ENCODE measurements around the gene ELFN1.

Gene ELFN1

GRCh38 chr7:1693991-1694524 lies 24.0 kb downstream of the ELFN1 start:
- DNase-seq (ENCODE audit: low read depth in 1 of 2, low spot score in 1 of 2), result no peak
- H3K27me3 ChIP-seq (ENCODE audit: insufficient read depth, poor library complexity, severe bottlenecking), result peaks cover 2% of the 10 kb centered on the region
- TF ChIP-seq GABPA (IDR thresholded peaks at IDR 0.05; ENCODE audit: low read depth), result no peak
- TF ChIP-seq, protein P1, sequence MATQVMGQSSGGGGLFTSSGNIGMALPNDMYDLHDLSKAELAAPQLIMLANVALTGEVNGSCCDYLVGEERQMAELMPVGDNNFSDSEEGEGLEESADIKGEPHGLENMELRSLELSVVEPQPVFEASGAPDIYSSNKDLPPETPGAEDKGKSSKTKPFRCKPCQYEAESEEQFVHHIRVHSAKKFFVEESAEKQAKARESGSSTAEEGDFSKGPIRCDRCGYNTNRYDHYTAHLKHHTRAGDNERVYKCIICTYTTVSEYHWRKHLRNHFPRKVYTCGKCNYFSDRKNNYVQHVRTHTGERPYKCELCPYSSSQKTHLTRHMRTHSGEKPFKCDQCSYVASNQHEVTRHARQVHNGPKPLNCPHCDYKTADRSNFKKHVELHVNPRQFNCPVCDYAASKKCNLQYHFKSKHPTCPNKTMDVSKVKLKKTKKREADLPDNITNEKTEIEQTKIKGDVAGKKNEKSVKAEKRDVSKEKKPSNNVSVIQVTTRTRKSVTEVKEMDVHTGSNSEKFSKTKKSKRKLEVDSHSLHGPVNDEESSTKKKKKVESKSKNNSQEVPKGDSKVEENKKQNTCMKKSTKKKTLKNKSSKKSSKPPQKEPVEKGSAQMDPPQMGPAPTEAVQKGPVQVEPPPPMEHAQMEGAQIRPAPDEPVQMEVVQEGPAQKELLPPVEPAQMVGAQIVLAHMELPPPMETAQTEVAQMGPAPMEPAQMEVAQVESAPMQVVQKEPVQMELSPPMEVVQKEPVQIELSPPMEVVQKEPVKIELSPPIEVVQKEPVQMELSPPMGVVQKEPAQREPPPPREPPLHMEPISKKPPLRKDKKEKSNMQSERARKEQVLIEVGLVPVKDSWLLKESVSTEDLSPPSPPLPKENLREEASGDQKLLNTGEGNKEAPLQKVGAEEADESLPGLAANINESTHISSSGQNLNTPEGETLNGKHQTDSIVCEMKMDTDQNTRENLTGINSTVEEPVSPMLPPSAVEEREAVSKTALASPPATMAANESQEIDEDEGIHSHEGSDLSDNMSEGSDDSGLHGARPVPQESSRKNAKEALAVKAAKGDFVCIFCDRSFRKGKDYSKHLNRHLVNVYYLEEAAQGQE (IDR thresholded peaks at IDR 0.05; ENCODE audit: insufficient replicate concordance, low read depth), result no peak
- TF ChIP-seq SPI1 (IDR thresholded peaks at IDR 0.05; ENCODE audit: borderline replicate concordance, low read depth), result no peak
- no peak for TF ChIP-seq POLR2AphosphoS5 (IDR thresholded peaks at IDR 0.05; ENCODE audit: low read depth)
- no peak for TF ChIP-seq CTCF (IDR thresholded peaks at IDR 0.05; ENCODE audit: insufficient read depth, low read length)
- no peak overlapping the region for H3K27ac ChIP-seq (replicated peaks)
- H3K4me3 ChIP-seq (replicated peaks; ENCODE audit: insufficient read depth, low read length), result no peak overlapping the region

- H3K27ac ChIP-seq (replicated peaks), result no peak overlapping the region
- H3K27me3 ChIP-seq (ENCODE audit: insufficient read depth, poor library complexity, severe bottlenecking), result peaks cover 2% of the 10 kb centered on the region
- no peak for DNase-seq (ENCODE audit: low read depth in 1 of 2, low spot score in 1 of 2)
- TF ChIP-seq POLR2AphosphoS5 (IDR thresholded peaks at IDR 0.05; ENCODE audit: low read depth) (no peak), CTCF (IDR thresholded peaks at IDR 0.05; ENCODE audit: insufficient read depth, low read length) (no peak), SPI1 (IDR thresholded peaks at IDR 0.05; ENCODE audit: borderline replicate concordance, low read depth) (no peak), GABPA (IDR thresholded peaks at IDR 0.05; ENCODE audit: low read depth) (no peak)
- TF ChIP-seq, protein P1 (IDR thresholded peaks at IDR 0.05; ENCODE audit: insufficient replicate concordance, low read depth), result no peak
- H3K4me3 ChIP-seq (replicated peaks; ENCODE audit: insufficient read depth, low read length), result no peak overlapping the region
Observed at GRCh38 chr7:1694611-1695511, 24.8 kb downstream of the ELFN1 start.

DNA sequence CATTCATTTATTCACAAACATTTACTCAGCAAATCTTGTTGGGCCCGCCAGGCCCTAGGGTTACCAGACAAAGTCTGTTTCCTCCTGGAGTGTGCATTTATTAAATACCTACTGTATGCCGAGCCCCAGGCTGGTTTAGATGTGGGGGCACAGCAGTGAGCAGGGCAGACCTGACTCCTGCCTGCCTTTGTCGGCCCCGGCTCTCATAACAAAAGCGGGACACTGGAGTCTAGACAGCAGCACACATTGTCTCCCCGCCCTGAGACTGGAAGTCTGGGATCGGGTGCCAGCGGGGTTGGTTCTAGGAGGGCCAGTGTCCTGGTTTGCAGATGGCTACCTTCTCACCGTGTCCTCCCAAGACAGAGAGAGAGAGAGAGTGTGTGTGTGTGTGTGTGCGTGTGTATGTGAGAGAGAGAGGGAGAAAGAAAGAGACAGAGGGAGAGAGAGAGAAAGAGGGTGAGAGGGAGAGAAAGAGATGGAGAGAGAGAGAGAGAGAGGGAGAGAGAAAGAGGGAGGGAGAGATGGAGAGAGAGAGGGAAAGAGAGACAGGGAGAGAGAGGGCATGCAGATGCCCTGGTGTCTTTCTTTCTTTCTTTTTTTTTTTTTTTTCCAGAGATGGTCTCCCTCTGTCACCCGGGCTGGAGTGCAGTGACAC lies 25.9 kb downstream of the ELFN1 start:
- DNase-seq (ENCODE audit: low read depth in 1 of 2, low spot score in 1 of 2), result no peak
- TF ChIP-seq GABPA (IDR thresholded peaks at IDR 0.05; ENCODE audit: low read depth) (no peak), SPI1 (IDR thresholded peaks at IDR 0.05; ENCODE audit: borderline replicate concordance, low read depth) (no peak), CTCF (IDR thresholded peaks at IDR 0.05; ENCODE audit: insufficient read depth, low read length) (no peak), POLR2AphosphoS5 (IDR thresholded peaks at IDR 0.05; ENCODE audit: low read depth) (no peak)
- TF ChIP-seq, protein P1 (IDR thresholded peaks at IDR 0.05; ENCODE audit: insufficient replicate concordance, low read depth), result no peak
- Histone ChIP-seq H3K27ac (replicated peaks) (no peak overlapping the region), H3K4me3 (replicated peaks; ENCODE audit: insufficient read depth, low read length) (no peak overlapping the region), H3K27me3 (ENCODE audit: insufficient read depth, poor library complexity, severe bottlenecking) (peaks cover 2% of the 10 kb centered on the region)
